Keratinocyte (primary cell): ENCODE results near the gene MYORG. TPM values are rescaled to one million over a fixed set of nuclear protein-coding genes. Genes with fewer than 3 reads are reported as not detected.
"Not testable (repeated sequence)": the region's sequence is repeated elsewhere in the genome, so short reads cannot be mapped to it uniquely, and the experiment has no call there.

Source experiments
- DNase-seq: peaks from one replicate; pipeline ENCODE4 v3.0.0-alpha.2; 2011; ENCODE audit warnings: low read depth, missing footprints, low spot score
- FAIRE-seq: peaks from 2 replicates; lab custom pipeline; 2011; peaks lifted over from hg19 to GRCh38; lab: Jason Lieb, UNC
- H2AFZ ChIP-seq: 2 replicates; pipeline ENCODE4 v1.6.0; 2012; ENCODE audit warnings: low read length, control low read depth, inconsistent platforms; ENCODE audit not compliant: control insufficient read depth
- H3K27ac ChIP-seq: 2 replicates; pipeline ENCODE4 v1.5.1; 2011; ENCODE audit warnings: low read length; ENCODE audit not compliant: control insufficient read depth, insufficient read depth
- H3K27me3 ChIP-seq: 3 replicates; pipeline ENCODE4 v1.6.0; 2011; ENCODE audit warnings: low read length; ENCODE audit not compliant: control insufficient read depth, insufficient read depth; ENCODE audit errors: extremely low read depth
- H3K36me3 ChIP-seq, 2 experiments: 2 replicates in 1 of 2; 3 replicates in 1 of 2; pipeline ENCODE4 v1.5.1; 2011; ENCODE audit warnings: low read length in 2 of 2, mild to moderate bottlenecking in 1 of 2; ENCODE audit not compliant: control insufficient read depth in 2 of 2, insufficient read depth in 2 of 2; ENCODE audit errors: extremely low read depth in 1 of 2
- H3K4me1 ChIP-seq: 3 replicates; pipeline ENCODE4 v1.5.1; 2011; ENCODE audit warnings: low read length; ENCODE audit not compliant: control insufficient read depth, insufficient read depth; ENCODE audit errors: extremely low read depth
- H3K4me2 ChIP-seq: 3 replicates; pipeline ENCODE4 v1.6.0; 2011; ENCODE audit warnings: low read depth, low read length; ENCODE audit not compliant: control insufficient read depth, insufficient read depth; ENCODE audit errors: extremely low read depth
- H3K4me3 ChIP-seq, 3 experiments: fragments of 200-600 bp in 1 of 3; sonication (generic) in 1 of 3; 2 replicates in 2 of 3; 3 replicates in 1 of 3; pipeline ENCODE4 v1.5.1; 2011 to 2016; ENCODE audit warnings: low read length in 3 of 3, mild to moderate bottlenecking in 3 of 3, control low read depth in 2 of 3, inconsistent platforms in 1 of 3, low read depth in 1 of 3, mixed read lengths in 1 of 3, mixed run types in 1 of 3, moderate library complexity in 1 of 3; ENCODE audit not compliant: control insufficient read depth in 2 of 3, insufficient read depth in 2 of 3; ENCODE audit errors: extremely low read depth in 1 of 3
- H3K79me2 ChIP-seq: 2 replicates; pipeline ENCODE4 v1.6.0; 2012; ENCODE audit warnings: low read length; ENCODE audit not compliant: control insufficient read depth, insufficient read depth
- H3K9ac ChIP-seq: 3 replicates; pipeline ENCODE4 v1.6.0; 2011; ENCODE audit warnings: low read length; ENCODE audit not compliant: control insufficient read depth, insufficient read depth; ENCODE audit errors: extremely low read depth
- H3K9me1 ChIP-seq: 3 replicates; pipeline ENCODE4 v1.6.0; 2011; ENCODE audit warnings: low read length; ENCODE audit not compliant: control insufficient read depth, insufficient read depth; ENCODE audit errors: extremely low read depth
- H3K9me3 ChIP-seq: 2 replicates; pipeline ENCODE4 v1.5.1; 2012; ENCODE audit warnings: low read depth, low read length; ENCODE audit not compliant: control insufficient read depth
- H4K20me1 ChIP-seq: 3 replicates; pipeline ENCODE4 v1.6.0; 2011; ENCODE audit warnings: low read length; ENCODE audit not compliant: control insufficient read depth, insufficient read depth; ENCODE audit errors: extremely low read depth
- CTCF ChIP-seq, 3 experiments: IDR thresholded peaks in 1 of 3; conservative IDR thresholded peaks in 1 of 3; optimal IDR thresholded peaks in 1 of 3; 2 replicates in 2 of 3; 3 replicates in 1 of 3; pipeline versions ENCODE3 to v1.5.1; 2011; ENCODE audit warnings: low read length in 3 of 3, mild to moderate bottlenecking in 3 of 3, moderate library complexity in 2 of 3, control low read depth in 1 of 3, inconsistent platforms in 1 of 3; ENCODE audit not compliant: insufficient read depth in 2 of 3; ENCODE audit errors: extremely low read depth in 1 of 3
- EZH2 ChIP-seq: IDR thresholded peaks from one replicate; pipeline ENCODE4 v1.6.1; 2012; ENCODE audit warnings: inconsistent platforms, mild to moderate bottlenecking, low read length, moderate library complexity
- dilution Hi-C: fragments of 300-500 bp; cut with MboI; formaldehyde crosslinking; loops from one replicate; pipeline ENCODE4 v1.7.0; 2020; ENCODE audit warnings: low sequenced_read_pairs; ENCODE audit not compliant: extremely low pct_ligation_motif_present
- polyA plus RNA-seq, 5 experiments: library from polyadenylated mRNA; depleted of rRNA in 3 of 5; stranded (reverse) in 3 of 5; stranded (forward) in 1 of 5; unstranded in 1 of 5; fragments of >200 nt; gene quantifications; 1 replicate in 1 of 5; 2 replicates in 3 of 5; 3 replicates in 1 of 5; pipeline versions ENCODE4 v1.2.1 to v1.2.3, GENCODE V29; 2011 to 2012; ENCODE audit warnings: missing spikeins in 2 of 5, low read depth in 1 of 5, low replicate concordance in 1 of 5

The MYORG gene
- polyA plus RNA-seq, 1 donor (not counting 4 experiments of a cell fraction or from before 2014, with no cell fraction given), result 3.1 TPM

- H3K9ac ChIP-seq, H3K4me1 ChIP-seq, H3K9me3 ChIP-seq, H3K9me1 ChIP-seq, H3K36me3 ChIP-seq, H4K20me1 ChIP-seq, H3K4me2 ChIP-seq, H3K79me2 ChIP-seq, H3K27ac ChIP-seq, H3K4me3 ChIP-seq, H3K27me3 ChIP-seq, H2AFZ ChIP-seq, dilution Hi-C loops, FAIRE-seq, DNase-seq: not testable (repeated sequence)
These were observed 24.5 kb downstream of the MYORG start for GRCh38 chr9:34352122-34352652.

- Histone ChIP-seq H3K4me2 (no peak overlapping the region), H3K4me1 (no peaks in the 10 kb centered on the region), H2AFZ (no peak overlapping the region), H3K9ac (no peak overlapping the region), H4K20me1 (no peaks in the 10 kb centered on the region), H3K36me3 (no peaks in the 10 kb centered on the region), H3K9me3 (no peaks in the 10 kb centered on the region), H3K79me2 (no peaks in the 10 kb centered on the region), H3K9me1 (no peaks in the 10 kb centered on the region), H3K27me3 (no peaks in the 10 kb centered on the region), H3K4me3 (no peak overlapping the region), H3K27ac (no peak overlapping the region)
- TF ChIP-seq EZH2 (no peak), CTCF (optimal IDR thresholded peaks at IDR 0.05 in 1 of 3, IDR thresholded peaks at IDR 0.05 in 1 of 3, conservative IDR thresholded peaks at IDR 0.05 in 1 of 3; ENCODE audit: extremely low read depth in 1 of 3, insufficient read depth in 2 of 3, low read length in 3 of 3) (no peak)
- dilution Hi-C loops, result no loop called here
- DNase-seq, result no peak
- no peak for FAIRE-seq
These were observed 27.4 kb downstream of the MYORG start for GRCh38 chr9:34349324-34349723.

GRCh38 chr9:34347800-34348158, 28.9 kb downstream of the MYORG start:
- Histone ChIP-seq H3K36me3 (peaks cover 3 to 7% of the 10 kb centered on the region in 2 experiments), H3K4me3 (no peak overlapping the region), H2AFZ (no peak overlapping the region), H3K9ac (no peak overlapping the region), H3K27ac (no peak overlapping the region), H3K4me1 (no peaks in the 10 kb centered on the region), H3K79me2 (no peaks in the 10 kb centered on the region), H3K4me2 (no peak overlapping the region), H3K9me3 (no peaks in the 10 kb centered on the region), H3K9me1 (no peaks in the 10 kb centered on the region), H4K20me1 (no peaks in the 10 kb centered on the region), H3K27me3 (no peaks in the 10 kb centered on the region)
- dilution Hi-C loops, result no loop called here
- no peak for FAIRE-seq
- TF ChIP-seq CTCF (optimal IDR thresholded peaks at IDR 0.05 in 1 of 3, IDR thresholded peaks at IDR 0.05 in 1 of 3, conservative IDR thresholded peaks at IDR 0.05 in 1 of 3; ENCODE audit: extremely low read depth in 1 of 3, insufficient read depth in 2 of 3, low read length in 3 of 3) (no peak), EZH2 (no peak)
- DNase-seq, result no peak
